SK-N-SH (cell line): ENCODE data around the gene NEU3. TPM values are rescaled to one million over a fixed set of nuclear protein-coding genes. Genes with fewer than 3 reads are reported as not detected.

Source experiments
- CTCF ChIA-PET: fragments of 300-600, 350-600 bp; formaldehyde crosslinking; extraction: SDS; loops from one replicate; lab custom pipeline; 2021; lab: Yijun Ruan, JAX
- POLR2A ChIA-PET: fragments of 350-600 bp; sonication (Branson Sonifier 250); formaldehyde crosslinking; extraction: SDS; loops from one replicate; lab custom pipeline; 2020; ENCODE audit warnings: antibody characterized with exemption, inconsistent platforms; lab: Yijun Ruan, JAX
- DNase-seq: peaks from one replicate; pipeline ENCODE4 v3.0.0; 2012
- H2AFZ ChIP-seq: fragments of 200-600 bp; sonication (generic); 2 replicates; pipeline ENCODE4 v1.8.1; 2016; ENCODE audit warnings: antibody characterized with exemption, mild to moderate bottlenecking, low read depth
- H3F3A ChIP-seq: fragments of 200-600 bp; sonication (generic); replicated peaks from 2 replicates; pipeline ENCODE3; 2016; ENCODE audit warnings: antibody characterized with exemption, mild to moderate bottlenecking; ENCODE audit not compliant: insufficient read depth
- H3K27ac ChIP-seq, 2 experiments: fragments of 200-500 bp in 1 of 2; fragments of 200-600 bp in 1 of 2; sonication (Bioruptor generic) in 1 of 2; sonication (generic), shearing (Covaris generic) in 1 of 2; 2 replicates each; pipeline versions ENCODE4 v1.5.1 to v1.6.1; 2014 to 2016; ENCODE audit warnings: low read depth in 2 of 2, inconsistent platforms in 1 of 2, low read length in 1 of 2, mild to moderate bottlenecking in 1 of 2, mixed read lengths in 1 of 2
- H3K27me3 ChIP-seq: fragments of 200-600 bp; sonication (generic), shearing (Covaris generic); 2 replicates; pipeline ENCODE4 v1.6.1; 2016; ENCODE audit warnings: mixed run types; ENCODE audit not compliant: insufficient read depth
- H3K36me3 ChIP-seq, 2 experiments: fragments of 200-500 bp in 1 of 2; fragments of 200-600 bp in 1 of 2; sonication (Bioruptor generic) in 1 of 2; sonication (generic) in 1 of 2; replicated peaks in 1 of 2; 2 replicates each; pipeline versions ENCODE3 to v1.5.1; 2014 to 2016; ENCODE audit warnings: low read length in 1 of 2, mild to moderate bottlenecking in 1 of 2; ENCODE audit not compliant: insufficient read depth in 2 of 2, control insufficient read depth in 1 of 2
- H3K4me1 ChIP-seq, 2 experiments: fragments of 200-500 bp in 1 of 2; fragments of 200-600 bp in 1 of 2; sonication (Bioruptor generic) in 1 of 2; sonication (generic), shearing (Covaris generic) in 1 of 2; 2 replicates each; pipeline versions ENCODE4 v1.5.1 to v1.6.1; 2014 to 2016; ENCODE audit warnings: low read depth in 1 of 2, low read length in 1 of 2, mixed run types in 1 of 2; ENCODE audit not compliant: insufficient read depth in 2 of 2, control insufficient read depth in 1 of 2
- H3K4me2 ChIP-seq: fragments of 200-600 bp; sonication (generic), shearing (Covaris generic); 2 replicates; pipeline ENCODE4 v1.6.1; 2017; ENCODE audit warnings: mixed run types
- H3K4me3 ChIP-seq, 2 experiments: fragments of 200-500 bp in 1 of 2; fragments of 200-600 bp in 1 of 2; sonication (Bioruptor generic) in 1 of 2; sonication (generic), shearing (Covaris generic) in 1 of 2; 2 replicates each; pipeline versions ENCODE4 v1.5.1 to v1.8.1; 2014 to 2016; ENCODE audit warnings: low read depth in 2 of 2, inconsistent platforms in 1 of 2, low read length in 1 of 2, mild to moderate bottlenecking in 1 of 2, mixed read lengths in 1 of 2, moderate library complexity in 1 of 2
- H3K79me2 ChIP-seq: fragments of 200-600 bp; sonication (generic); 2 replicates; pipeline ENCODE4 v1.8.1; 2017; ENCODE audit warnings: mild to moderate bottlenecking; ENCODE audit not compliant: insufficient read depth
- H3K9ac ChIP-seq: fragments of 200-600 bp; sonication (generic); 2 replicates; pipeline ENCODE4 v1.6.1; 2017; ENCODE audit warnings: mixed run types
- H3K9me2 ChIP-seq: fragments of 200-600 bp; sonication (generic); 2 replicates; pipeline ENCODE4 v1.6.1; 2017; ENCODE audit warnings: mixed run types
- H3K9me3 ChIP-seq: fragments of 200-600 bp; sonication (generic); 2 replicates; pipeline ENCODE4 v1.6.1; 2017; ENCODE audit warnings: mixed run types, mild to moderate bottlenecking, moderate library complexity
- H4K20me1 ChIP-seq: fragments of 200-600 bp; sonication (generic); 2 replicates; pipeline ENCODE4 v1.6.1; 2017; ENCODE audit warnings: mild to moderate bottlenecking, mixed run types; ENCODE audit not compliant: insufficient read depth
- CHD2 ChIP-seq: fragments of 150-350 bp; IDR thresholded peaks from 2 replicates; pipeline ENCODE4 v1.6.1; 2018; ENCODE audit warnings: low read length; ENCODE audit not compliant: partially characterized antibody
- ELF1 ChIP-seq: IDR thresholded peaks from 2 replicates; pipeline ENCODE4 v1.4.0; 2012
- EZH2phosphoT487 ChIP-seq: fragments of 200-600 bp; sonication (generic); IDR thresholded peaks from 2 replicates; pipeline ENCODE4 v1.6.1; 2017; ENCODE audit warnings: low read depth, mixed run types, mild to moderate bottlenecking, antibody characterized with exemption, moderate library complexity, borderline replicate concordance
- FOSL2 ChIP-seq: IDR thresholded peaks from 2 replicates; pipeline ENCODE4 v1.4.0; 2012; ENCODE audit warnings: low read depth, mild to moderate bottlenecking, moderate library complexity, borderline replicate concordance
- FOXM1 ChIP-seq: IDR thresholded peaks from 2 replicates; pipeline ENCODE4 v1.4.0; 2012; ENCODE audit warnings: low read depth, mild to moderate bottlenecking
- GABPA ChIP-seq: IDR thresholded peaks from 2 replicates; pipeline ENCODE4 v1.4.0; 2012; ENCODE audit warnings: low read depth, mild to moderate bottlenecking
- GATA2 ChIP-seq: sonication (generic); formaldehyde crosslinking; IDR thresholded peaks from 2 replicates; pipeline ENCODE4 v1.5.0; 2020; ENCODE audit warnings: mild to moderate bottlenecking, missing genetic modification reagents
- NFIC ChIP-seq: IDR thresholded peaks from 2 replicates; pipeline ENCODE4 v1.4.0; 2012; ENCODE audit warnings: borderline replicate concordance
- POLR2AphosphoS5 ChIP-seq: IDR thresholded peaks from 2 replicates; pipeline ENCODE4 v1.6.1; 2012; ENCODE audit warnings: low read depth, low read length
- RAD21 ChIP-seq: IDR thresholded peaks from 2 replicates; pipeline ENCODE4 v1.6.1; 2012; ENCODE audit warnings: mild to moderate bottlenecking, low read length
- RCOR1 ChIP-seq: fragments of 150-350 bp; IDR thresholded peaks from 2 replicates; pipeline ENCODE4 v1.6.1; 2017; ENCODE audit warnings: antibody characterized with exemption, low read length
- RFX5 ChIP-seq: IDR thresholded peaks from 2 replicates; pipeline ENCODE4 v1.6.1; 2012; ENCODE audit warnings: mild to moderate bottlenecking, improper control_type of control experiment, low read length
- RXRA ChIP-seq: IDR thresholded peaks from 2 replicates; pipeline ENCODE4 v1.4.0; 2012; ENCODE audit warnings: low read depth, mild to moderate bottlenecking, borderline replicate concordance
- SIN3A ChIP-seq: IDR thresholded peaks from 2 replicates; pipeline ENCODE4 v1.6.1; 2012; ENCODE audit warnings: low read depth, mild to moderate bottlenecking, low read length, moderate library complexity, borderline replicate concordance
- SMC3 ChIP-seq: IDR thresholded peaks from 2 replicates; pipeline ENCODE4 v1.6.1; 2012; ENCODE audit warnings: low read depth, low read length, improper control_type of control experiment
- TCF12 ChIP-seq: IDR thresholded peaks from 2 replicates; pipeline ENCODE4 v1.4.0; 2012
- TEAD4 ChIP-seq: IDR thresholded peaks from 2 replicates; pipeline ENCODE4 v1.4.0; 2012; ENCODE audit warnings: mild to moderate bottlenecking, borderline replicate concordance; ENCODE audit not compliant: insufficient read depth
- WGBS: methylation state at CpG from one replicate; pipeline ENCODE4 v1.1.6; 2017; ENCODE audit warnings: low lambda C conversion rate; 5-methylcytosine and 5-hydroxymethylcytosine counted together
- polyA plus RNA-seq, 3 experiments: library from polyadenylated mRNA; depleted of rRNA; stranded (reverse); fragments of >200 nt; gene quantifications; 2 replicates each; pipeline ENCODE4 v1.2.3, GENCODE V29; 2012
- TF ChIP-seq, protein P1 (sequence below): IDR thresholded peaks from 2 replicates; pipeline ENCODE4 v1.4.0; 2012; ENCODE audit warnings: low read depth, borderline replicate concordance
- TF ChIP-seq, protein P2 (sequence below): IDR thresholded peaks from 2 replicates; pipeline ENCODE4 v1.4.0; 2012; ENCODE audit warnings: low read depth
- TF ChIP-seq, protein P3 (sequence below): IDR thresholded peaks from 2 replicates; pipeline ENCODE4; 2012
- TF ChIP-seq, protein P4 (sequence below): fragments of 200-600 bp; sonication (generic); IDR thresholded peaks from 2 replicates; pipeline ENCODE4 v1.6.1; 2017; ENCODE audit warnings: antibody characterized with exemption, mild to moderate bottlenecking, moderate library complexity
- TF ChIP-seq, protein P5 (sequence below): IDR thresholded peaks from 2 replicates; pipeline ENCODE4 v1.4.0; 2012; ENCODE audit warnings: low read depth, borderline replicate concordance

NEU3 gene
- polyA plus RNA-seq, 1 of the 3 experiments (the other 2 are of a cell fraction) = 5.7 TPM

DNA sequence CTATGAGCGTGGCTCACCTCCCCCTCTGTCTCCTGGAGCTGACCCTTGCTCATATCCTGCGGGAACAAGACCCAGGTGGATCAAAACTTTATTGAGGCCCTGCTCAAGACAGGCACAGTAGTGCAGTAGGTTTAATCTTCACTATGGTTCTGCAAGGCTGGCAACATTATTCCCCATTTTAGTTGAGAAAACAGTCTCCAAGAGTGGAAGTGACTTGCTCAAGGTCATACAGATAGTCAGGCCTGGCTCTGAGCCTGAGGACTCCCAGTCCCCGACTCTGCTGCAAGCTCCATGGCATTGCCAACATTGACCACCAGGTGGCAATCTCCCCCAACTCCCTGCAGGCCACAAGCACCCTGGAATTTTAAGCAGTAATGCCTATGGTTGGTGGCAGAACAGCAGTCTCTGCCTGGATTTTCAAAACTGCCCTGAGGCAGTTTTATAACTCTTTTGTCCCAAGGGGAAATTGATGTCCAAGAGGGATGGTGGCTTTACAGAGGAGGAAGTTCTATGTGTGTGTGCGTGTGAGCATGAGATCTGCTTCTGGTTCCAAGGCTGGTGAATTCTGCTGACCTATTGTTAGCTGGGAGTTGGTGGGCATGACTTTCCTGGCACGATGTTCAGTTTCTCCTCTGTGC is 34.1 kb downstream of the NEU3 start:
- Histone ChIP-seq H3K27ac (no peak overlapping the region), H3K9ac (no peak overlapping the region), H3K4me2 (no peak overlapping the region), H2AFZ (no peak overlapping the region), H3K4me3 (no peak overlapping the region; a peak in 1 of 4 replicates), H3K9me3 (no peaks in the 10 kb centered on the region), H4K20me1 (no peaks in the 10 kb centered on the region), H3K36me3 (no peaks in the 10 kb centered on the region), H3K4me1 (peaks cover 0 to 13% of the 10 kb centered on the region in 2 experiments; a peak in 1 of 4 replicates), H3F3A (no peaks in the 10 kb centered on the region), H3K79me2 (no peaks in the 10 kb centered on the region), H3K9me2 (no peaks in the 10 kb centered on the region), H3K27me3 (no peaks in the 10 kb centered on the region)
- POLR2A ChIA-PET = interaction anchor here (0.7 kb wide), 1 partner anchor 117 kb away, joined by 3 read pairs; no protein-coding TSS in a partner anchor
- DNase-seq = peak; percentile 79
- CTCF ChIA-PET = interaction anchor here (0.6 to 7.8 kb wide), 57 partner anchors 9 to 339 kb away, joined by 3 to 258 read pairs (median 5); partner anchors contain the start of genes NEU3, SPCS2 and XRRA1
- TF ChIP-seq ELF1 (no peak), FOXM1 (no peak), POLR2AphosphoS5 (no peak), RCOR1 (peak; percentile 57; the same call in 1 of the 2 replicates), SIN3A (no peak), RXRA (no peak), EZH2phosphoT487 (no peak), CHD2 (peak; percentile 20), NFIC (no peak), GABPA (no peak), TCF12 (no peak), RFX5 (no peak), TEAD4 (no peak), GATA2 (no peak), SMC3 (peak; percentile 95), FOSL2 (no peak), RAD21 (peak; percentile 95)
- TF ChIP-seq, protein P1, sequence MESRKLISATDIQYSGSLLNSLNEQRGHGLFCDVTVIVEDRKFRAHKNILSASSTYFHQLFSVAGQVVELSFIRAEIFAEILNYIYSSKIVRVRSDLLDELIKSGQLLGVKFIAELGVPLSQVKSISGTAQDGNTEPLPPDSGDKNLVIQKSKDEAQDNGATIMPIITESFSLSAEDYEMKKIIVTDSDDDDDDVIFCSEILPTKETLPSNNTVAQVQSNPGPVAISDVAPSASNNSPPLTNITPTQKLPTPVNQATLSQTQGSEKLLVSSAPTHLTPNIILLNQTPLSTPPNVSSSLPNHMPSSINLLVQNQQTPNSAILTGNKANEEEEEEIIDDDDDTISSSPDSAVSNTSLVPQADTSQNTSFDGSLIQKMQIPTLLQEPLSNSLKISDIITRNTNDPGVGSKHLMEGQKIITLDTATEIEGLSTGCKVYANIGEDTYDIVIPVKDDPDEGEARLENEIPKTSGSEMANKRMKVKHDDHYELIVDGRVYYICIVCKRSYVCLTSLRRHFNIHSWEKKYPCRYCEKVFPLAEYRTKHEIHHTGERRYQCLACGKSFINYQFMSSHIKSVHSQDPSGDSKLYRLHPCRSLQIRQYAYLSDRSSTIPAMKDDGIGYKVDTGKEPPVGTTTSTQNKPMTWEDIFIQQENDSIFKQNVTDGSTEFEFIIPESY = no peak
- TF ChIP-seq, protein P2, sequence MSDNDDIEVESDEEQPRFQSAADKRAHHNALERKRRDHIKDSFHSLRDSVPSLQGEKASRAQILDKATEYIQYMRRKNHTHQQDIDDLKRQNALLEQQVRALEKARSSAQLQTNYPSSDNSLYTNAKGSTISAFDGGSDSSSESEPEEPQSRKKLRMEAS = no peak
- TF ChIP-seq, protein P3, sequence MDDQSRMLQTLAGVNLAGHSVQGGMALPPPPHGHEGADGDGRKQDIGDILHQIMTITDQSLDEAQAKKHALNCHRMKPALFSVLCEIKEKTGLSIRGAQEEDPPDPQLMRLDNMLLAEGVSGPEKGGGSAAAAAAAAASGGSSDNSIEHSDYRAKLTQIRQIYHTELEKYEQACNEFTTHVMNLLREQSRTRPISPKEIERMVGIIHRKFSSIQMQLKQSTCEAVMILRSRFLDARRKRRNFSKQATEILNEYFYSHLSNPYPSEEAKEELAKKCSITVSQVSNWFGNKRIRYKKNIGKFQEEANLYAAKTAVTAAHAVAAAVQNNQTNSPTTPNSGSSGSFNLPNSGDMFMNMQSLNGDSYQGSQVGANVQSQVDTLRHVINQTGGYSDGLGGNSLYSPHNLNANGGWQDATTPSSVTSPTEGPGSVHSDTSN = no peak
- TF ChIP-seq, protein P4, sequence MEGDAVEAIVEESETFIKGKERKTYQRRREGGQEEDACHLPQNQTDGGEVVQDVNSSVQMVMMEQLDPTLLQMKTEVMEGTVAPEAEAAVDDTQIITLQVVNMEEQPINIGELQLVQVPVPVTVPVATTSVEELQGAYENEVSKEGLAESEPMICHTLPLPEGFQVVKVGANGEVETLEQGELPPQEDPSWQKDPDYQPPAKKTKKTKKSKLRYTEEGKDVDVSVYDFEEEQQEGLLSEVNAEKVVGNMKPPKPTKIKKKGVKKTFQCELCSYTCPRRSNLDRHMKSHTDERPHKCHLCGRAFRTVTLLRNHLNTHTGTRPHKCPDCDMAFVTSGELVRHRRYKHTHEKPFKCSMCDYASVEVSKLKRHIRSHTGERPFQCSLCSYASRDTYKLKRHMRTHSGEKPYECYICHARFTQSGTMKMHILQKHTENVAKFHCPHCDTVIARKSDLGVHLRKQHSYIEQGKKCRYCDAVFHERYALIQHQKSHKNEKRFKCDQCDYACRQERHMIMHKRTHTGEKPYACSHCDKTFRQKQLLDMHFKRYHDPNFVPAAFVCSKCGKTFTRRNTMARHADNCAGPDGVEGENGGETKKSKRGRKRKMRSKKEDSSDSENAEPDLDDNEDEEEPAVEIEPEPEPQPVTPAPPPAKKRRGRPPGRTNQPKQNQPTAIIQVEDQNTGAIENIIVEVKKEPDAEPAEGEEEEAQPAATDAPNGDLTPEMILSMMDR = peak; percentile 96
- TF ChIP-seq, protein P5, sequence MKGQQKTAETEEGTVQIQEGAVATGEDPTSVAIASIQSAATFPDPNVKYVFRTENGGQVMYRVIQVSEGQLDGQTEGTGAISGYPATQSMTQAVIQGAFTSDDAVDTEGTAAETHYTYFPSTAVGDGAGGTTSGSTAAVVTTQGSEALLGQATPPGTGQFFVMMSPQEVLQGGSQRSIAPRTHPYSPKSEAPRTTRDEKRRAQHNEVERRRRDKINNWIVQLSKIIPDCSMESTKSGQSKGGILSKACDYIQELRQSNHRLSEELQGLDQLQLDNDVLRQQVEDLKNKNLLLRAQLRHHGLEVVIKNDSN = no peak
- WGBS = 55% methylated on average over 4 of the region's 5 CpGs
